Coronary artery (tissue), 2 donors: ENCODE data around the gene KANK3.
"Not testable (repeated sequence)": the region's sequence is repeated elsewhere in the genome, so short reads cannot be mapped to it uniquely, and the experiment has no call there.

Experiments
- DNase-seq: peaks from one replicate; pipeline ENCODE4 v3.0.0-alpha.2; 2017; ENCODE audit warnings: low spot score
- H3K27ac ChIP-seq, 2 donors: fragments of 200-600 bp; sonication (generic); one replicate each; pipeline ENCODE4 v1.5.1; 2016 to 2019
- H3K4me3 ChIP-seq: fragments of 200-600 bp; sonication (generic); 2 replicates; pipeline ENCODE4 v1.5.1; 2016; ENCODE audit warnings: mild to moderate bottlenecking, moderate library complexity
- TF ChIP-seq, protein P1 (sequence below): fragments of 200-600 bp; sonication (generic); IDR thresholded peaks from one replicate; pipeline ENCODE4 v1.5.1; 2019; ENCODE audit warnings: antibody characterized with exemption

Gene KANK3

DNA sequence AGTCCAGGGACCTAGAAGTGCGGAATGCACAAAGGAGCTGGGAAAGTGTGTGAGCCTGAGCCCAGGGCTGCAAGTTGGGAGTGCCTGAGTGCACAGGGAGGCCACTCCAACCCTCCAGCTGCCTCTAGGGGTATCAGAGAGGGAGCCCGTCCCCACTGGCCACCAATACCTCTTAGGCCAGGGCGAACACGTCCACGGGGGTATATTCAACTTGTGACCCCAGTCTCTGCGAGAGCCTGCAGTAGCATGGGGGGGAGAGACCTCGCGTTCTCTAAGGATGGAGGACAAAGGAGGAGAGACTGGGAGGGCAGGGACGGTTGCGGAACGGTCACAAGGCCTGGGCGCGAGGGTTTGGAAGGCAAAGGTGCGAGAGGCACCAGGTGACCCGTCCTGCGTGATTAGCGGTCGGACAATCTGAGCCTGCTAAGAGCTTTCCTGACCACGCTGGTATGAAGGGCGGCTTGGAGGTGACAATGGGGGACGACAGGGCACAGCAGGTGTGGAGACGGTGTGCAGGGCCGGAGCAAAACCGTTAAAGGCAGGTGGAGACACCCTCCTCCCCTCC is 35.6 kb downstream of the KANK3 start:
- H3K27ac ChIP-seq: peak overlapping the region; percentile 34 to 81
- TF ChIP-seq, protein P1, sequence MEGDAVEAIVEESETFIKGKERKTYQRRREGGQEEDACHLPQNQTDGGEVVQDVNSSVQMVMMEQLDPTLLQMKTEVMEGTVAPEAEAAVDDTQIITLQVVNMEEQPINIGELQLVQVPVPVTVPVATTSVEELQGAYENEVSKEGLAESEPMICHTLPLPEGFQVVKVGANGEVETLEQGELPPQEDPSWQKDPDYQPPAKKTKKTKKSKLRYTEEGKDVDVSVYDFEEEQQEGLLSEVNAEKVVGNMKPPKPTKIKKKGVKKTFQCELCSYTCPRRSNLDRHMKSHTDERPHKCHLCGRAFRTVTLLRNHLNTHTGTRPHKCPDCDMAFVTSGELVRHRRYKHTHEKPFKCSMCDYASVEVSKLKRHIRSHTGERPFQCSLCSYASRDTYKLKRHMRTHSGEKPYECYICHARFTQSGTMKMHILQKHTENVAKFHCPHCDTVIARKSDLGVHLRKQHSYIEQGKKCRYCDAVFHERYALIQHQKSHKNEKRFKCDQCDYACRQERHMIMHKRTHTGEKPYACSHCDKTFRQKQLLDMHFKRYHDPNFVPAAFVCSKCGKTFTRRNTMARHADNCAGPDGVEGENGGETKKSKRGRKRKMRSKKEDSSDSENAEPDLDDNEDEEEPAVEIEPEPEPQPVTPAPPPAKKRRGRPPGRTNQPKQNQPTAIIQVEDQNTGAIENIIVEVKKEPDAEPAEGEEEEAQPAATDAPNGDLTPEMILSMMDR: no peak
- DNase-seq: no peak
- peak overlapping the region; percentile 82 for H3K4me3 ChIP-seq

DNA sequence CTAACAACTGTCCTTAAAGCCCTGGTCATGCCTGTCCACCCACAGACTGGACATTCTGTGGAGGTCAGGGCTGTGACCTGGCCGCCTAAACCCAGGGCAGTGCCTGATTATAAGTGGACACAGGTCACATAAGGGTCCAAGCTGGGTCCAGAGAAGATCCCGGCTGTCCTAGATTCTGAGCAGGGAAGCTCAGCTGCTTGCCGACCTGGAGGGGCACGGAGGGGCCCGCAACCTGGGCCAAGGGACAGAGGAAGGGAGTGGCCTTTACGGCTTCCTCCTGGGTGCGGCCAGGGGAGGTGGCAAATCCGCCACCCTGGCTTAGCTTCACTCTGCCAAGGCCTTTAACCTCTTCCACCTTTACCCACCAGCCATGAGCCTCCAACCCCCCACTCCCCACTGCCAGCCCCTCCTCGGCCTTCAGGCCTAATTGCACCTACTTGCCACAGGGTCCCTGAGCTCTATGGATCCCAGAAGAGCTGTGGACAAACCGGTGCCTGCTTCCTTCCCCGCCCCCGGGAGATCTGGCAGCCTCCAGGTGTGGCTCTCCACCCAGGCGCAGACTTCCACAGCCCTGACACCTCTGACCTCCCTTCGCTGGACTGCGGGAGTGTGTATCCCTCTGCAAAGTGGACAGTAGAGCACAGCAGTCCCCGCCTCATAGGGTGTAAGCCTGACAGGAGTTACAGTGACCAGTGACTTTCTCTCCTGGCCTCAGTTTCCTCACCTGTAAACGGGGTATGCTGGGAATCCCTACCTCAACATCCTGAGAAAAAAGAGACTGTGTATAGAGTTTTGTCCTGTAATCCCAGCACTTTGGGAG is 36.6 kb downstream of the KANK3 start:
- no peak for DNase-seq
- Histone ChIP-seq H3K4me3 (peak overlapping the region; percentile 82), H3K27ac (peak overlapping the region in 1 of 2 donors; percentile 35)
- TF ChIP-seq, protein P1: no peak

GRCh38 chr19:8305798-8306197 is 37.3 kb downstream of the KANK3 start:
- H3K27ac ChIP-seq: peak overlapping the region in 1 of 2 donors; percentile 35
- TF ChIP-seq, protein P1: no peak
- H3K4me3 ChIP-seq: no peak overlapping the region
- no peak for DNase-seq

GRCh38 chr19:8304841-8305621 is 38.0 kb downstream of the KANK3 start:
- TF ChIP-seq, protein P1: no peak
- DNase-seq: no peak
- no peak overlapping the region for H3K4me3 ChIP-seq
- no peak overlapping the region for H3K27ac ChIP-seq

DNA sequence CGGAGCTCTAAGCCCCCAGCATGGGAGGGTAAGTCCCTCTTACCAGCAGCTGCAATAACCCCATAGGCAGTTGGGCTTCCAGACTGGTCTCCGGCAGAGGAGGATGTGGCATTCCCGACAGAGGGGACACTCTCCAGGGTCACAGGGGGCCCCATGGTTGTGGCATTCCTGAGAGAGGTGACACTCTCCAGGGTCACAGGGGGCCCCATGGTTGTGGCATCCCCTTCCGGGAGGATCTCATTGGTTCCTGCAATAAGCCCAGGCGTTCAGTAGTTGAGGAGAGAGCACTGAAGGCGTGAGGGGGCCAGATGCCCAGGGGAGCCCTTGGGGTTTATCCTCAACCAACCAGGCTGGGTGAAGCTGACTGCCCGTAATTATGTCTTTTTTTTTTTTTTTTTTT is 40.3 kb downstream of the KANK3 start:
- no peak for DNase-seq
- TF ChIP-seq, protein P1: no peak
- no peak overlapping the region for H3K27ac ChIP-seq
- H3K4me3 ChIP-seq: no peak overlapping the region

DNA sequence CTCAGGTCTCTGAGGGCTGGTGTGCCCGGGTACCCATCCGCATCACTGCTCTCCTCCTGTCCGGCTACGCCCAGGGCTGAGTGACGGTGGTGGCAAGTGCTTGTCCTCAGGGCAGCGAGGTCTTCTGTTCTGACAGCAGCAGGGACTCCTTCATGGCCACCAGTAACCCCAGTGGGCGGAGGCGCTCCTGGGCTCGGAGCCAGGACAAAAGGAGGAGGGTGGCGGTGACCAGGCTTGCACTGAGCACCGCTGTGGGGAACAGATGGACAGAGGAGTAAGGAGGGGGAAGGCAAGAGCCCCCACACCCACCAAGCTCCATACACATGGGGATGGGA is 40.7 kb downstream of the KANK3 start:
- TF ChIP-seq, protein P1: no peak
- Histone ChIP-seq H3K4me3 (no peak overlapping the region), H3K27ac (no peak overlapping the region)
- no peak for DNase-seq

DNA sequence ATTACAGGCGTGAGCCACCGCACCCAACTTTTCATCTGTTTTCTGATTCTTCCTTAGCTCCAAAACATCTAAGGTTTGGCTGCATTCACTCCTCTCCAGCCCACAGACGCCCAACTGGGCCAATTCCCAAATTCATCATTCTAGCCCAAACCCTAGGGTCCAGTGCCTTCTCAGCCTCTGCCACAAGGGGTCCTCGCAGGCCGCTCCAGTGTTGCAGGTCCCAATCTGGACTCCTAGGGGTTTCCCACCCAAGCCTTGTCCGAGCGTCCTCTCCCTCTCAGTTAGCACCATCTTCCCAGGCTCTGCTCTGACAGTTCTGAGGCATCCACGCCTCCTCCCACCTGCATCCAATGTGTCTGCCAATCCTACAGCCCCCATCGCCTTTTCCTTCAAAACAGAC is 51.7 kb downstream of the KANK3 start:
- DNase-seq, H3K27ac ChIP-seq, H3K4me3 ChIP-seq: not testable (repeated sequence)

- H3K4me3 ChIP-seq, DNase-seq, H3K27ac ChIP-seq: not testable (repeated sequence)
These were observed 66.6 kb downstream of the KANK3 start for GRCh38 chr19:8276508-8276907.
